Measurements from ENCODE around the gene PRKCSH.
A peak's percentile ranks its signal among the peaks of the same experiment; 100 is the strongest.

PRKCSH gene

GRCh38 chr19:11479090-11479897, 43.9 kb downstream of the PRKCSH start:
- DNase-seq = no peak

- DNase-seq = no peak
These were observed 44.7 kb downstream of the PRKCSH start for GRCh38 chr19:11479898-11480714.

- peak; percentile 21 for DNase-seq
These were observed 45.5 kb downstream of the PRKCSH start, which contains the start of gene ELAVL3 for GRCh38 chr19:11480715-11481533. ELAVL3 (minus strand) TSS chr19:11481046; CDS start chr19:11480608, 438 bp downstream.

- peak; percentile 82 for DNase-seq
These were observed 46.3 kb downstream of the PRKCSH start for GRCh38 chr19:11481534-11482383.

GRCh38 chr19:11482384-11483050, 47.1 kb downstream of the PRKCSH start:
- DNase-seq = peak; percentile 87

GRCh38 chr19:11483366-11484111, 48.1 kb downstream of the PRKCSH start:
- no peak for DNase-seq

- no peak for DNase-seq
These were observed 49.9 kb downstream of the PRKCSH start for GRCh38 chr19:11485245-11485837.

- DNase-seq = no peak
These were observed 51.4 kb downstream of the PRKCSH start for GRCh38 chr19:11486661-11487503.

- DNase-seq = no peak
These were observed 53.9 kb downstream of the PRKCSH start for GRCh38 chr19:11489378-11489777.

- DNase-seq = no peak
These were observed 59.3 kb downstream of the PRKCSH start for GRCh38 chr19:11494634-11495285.

GRCh38 chr19:11495481-11495880, 60.0 kb downstream of the PRKCSH start:
- no peak for DNase-seq

- DNase-seq = no peak
These were observed 60.5 kb downstream of the PRKCSH start for GRCh38 chr19:11495885-11496284.

GRCh38 chr19:11496391-11497163, 61.1 kb downstream of the PRKCSH start:
- peak; percentile 65 for DNase-seq

GRCh38 chr19:11499220-11499726, 63.8 kb downstream of the PRKCSH start:
- DNase-seq = no peak

- DNase-seq = no peak
These were observed 64.5 kb downstream of the PRKCSH start for GRCh38 chr19:11499890-11500420.

All from activated naive CD4-positive, alpha-beta T cell treated with anti-CD3 and anti-CD28 coated beads, Interleukin-2, amount 50 U/mL, for 16 hours (primary cell).